Common myeloid progenitor, CD34-positive (primary cell): ENCODE data around the gene TOR4A.
"Not testable (repeated sequence)": the region's sequence is repeated elsewhere in the genome, so short reads cannot be mapped to it uniquely, and the experiment has no call there.

ENCODE experiments used
- CTCF ChIA-PET: fragments of 350-600 bp; sonication (Branson Sonifier 250); formaldehyde crosslinking; loops from one replicate; lab custom pipeline; 2021; ENCODE audit warnings: antibody characterized with exemption; lab: Charles Lee
- POLR2A ChIA-PET: fragments of 350-600 bp; sonication (Branson Sonifier 250); formaldehyde crosslinking; loops from one replicate; lab custom pipeline; 2021; ENCODE audit warnings: antibody characterized with exemption; lab: Charles Lee
- DNase-seq, 3 donors: peaks; one replicate each; pipeline versions ENCODE4 v3.0.0 to v3.0.0-alpha.2; 2013
- H3K27ac ChIP-seq, 2 experiments: 1 replicate in 1 of 2; 2 replicates in 1 of 2; pipeline ENCODE4 v1.7.0; 2013; ENCODE audit warnings: inconsistent platforms in 2 of 2, low read length in 2 of 2, mild to moderate bottlenecking in 2 of 2, low read depth in 1 of 2, moderate library complexity in 1 of 2; ENCODE audit not compliant: severe bottlenecking in 2 of 2, insufficient read depth in 1 of 2, poor library complexity in 1 of 2
- H3K27me3 ChIP-seq, 5 experiments: replicated peaks in 2 of 5; 1 replicate in 3 of 5; 2 replicates in 2 of 5; pipeline versions ENCODE4 v1.6.1 to v1.7.0; 2013; ENCODE audit warnings: low read length in 4 of 5, mild to moderate bottlenecking in 2 of 5, moderate library complexity in 2 of 5, inconsistent platforms in 1 of 5; ENCODE audit not compliant: insufficient read depth in 5 of 5, control insufficient read depth in 4 of 5
- H3K36me3 ChIP-seq, 4 experiments: 1 replicate in 2 of 4; 2 replicates in 2 of 4; pipeline versions ENCODE4 v1.6.1 to v1.7.0; 2013; ENCODE audit warnings: low read length in 3 of 4, control low read depth in 1 of 4, mild to moderate bottlenecking in 1 of 4; ENCODE audit not compliant: control insufficient read depth in 4 of 4, insufficient read depth in 4 of 4
- H3K4me1 ChIP-seq, 4 experiments: 1 replicate in 3 of 4; 2 replicates in 1 of 4; pipeline versions ENCODE4 v1.6.1 to v1.7.1; 2013; ENCODE audit warnings: low read length in 3 of 4, mild to moderate bottlenecking in 3 of 4, control low read depth in 1 of 4, inconsistent platforms in 1 of 4, moderate library complexity in 1 of 4; ENCODE audit not compliant: control insufficient read depth in 4 of 4, insufficient read depth in 4 of 4; ENCODE audit errors: control extremely low read depth in 1 of 4
- H3K4me3 ChIP-seq, 7 experiments: 1 replicate in 4 of 7; 2 replicates in 3 of 7; pipeline versions ENCODE4 v1.5.1 to v1.7.0; 2013; ENCODE audit warnings: mild to moderate bottlenecking in 7 of 7, low read length in 6 of 7, moderate library complexity in 6 of 7, inconsistent platforms in 2 of 7, low read depth in 2 of 7, control low read depth in 1 of 7; ENCODE audit not compliant: insufficient read depth in 4 of 7, control insufficient read depth in 1 of 7; ENCODE audit errors: extremely low read depth in 1 of 7
- H3K9me3 ChIP-seq, 5 experiments: 1 replicate in 4 of 5; 2 replicates in 1 of 5; pipeline versions ENCODE4 v1.6.1 to v1.7.1; 2013; ENCODE audit warnings: low read length in 4 of 5, mild to moderate bottlenecking in 2 of 5, inconsistent platforms in 1 of 5, low read depth in 1 of 5, moderate library complexity in 1 of 5; ENCODE audit not compliant: control insufficient read depth in 4 of 5, insufficient read depth in 2 of 5; ENCODE audit errors: control extremely low read depth in 1 of 5
- WGBS: methylation state at CpG from one replicate; pipeline ENCODE4 v1.1.5; 2013; ENCODE audit not compliant: insufficient coverage; 5-methylcytosine and 5-hydroxymethylcytosine counted together

Gene TOR4A

GRCh38 chr9:137243266-137243625 is 34.3 kb upstream of the TOR4A start:
- CTCF ChIA-PET, result interaction anchor here (1.4 to 1.6 kb wide), 3 partner anchors 11 to 55 kb away, joined by 3 to 8 read pairs (median 4); partner anchors contain the start of genes ANAPC2, NELFB and SSNA1
- H3K36me3 ChIP-seq, result peaks cover 0 to 24% (median 17%) of the 10 kb centered on the region in 4 experiments
- peaks cover 3 to 42% (median 37%) of the 10 kb centered on the region in 4 experiments for H3K4me1 ChIP-seq
- H3K27ac ChIP-seq, DNase-seq, H3K4me3 ChIP-seq, H3K27me3 ChIP-seq, H3K9me3 ChIP-seq: not testable (repeated sequence)
- 98% methylated on average over 7 of the region's 18 CpGs for WGBS
- POLR2A ChIA-PET, result interaction anchor here (1.4 kb wide), 1 partner anchor 12 kb away, joined by 6 read pairs; the partner anchor contains the start of gene NELFB

GRCh38 chr9:137243626-137244485 is 33.7 kb upstream of the TOR4A start:
- DNase-seq, result peak in 1 of 3 donors; percentile 19
- ChIA-PET CTCF (interaction anchor here (0.6 to 2.4 kb wide), 4 partner anchors 10 to 221 kb away, joined by 3 to 10 read pairs (median 4); partner anchors contain the start of genes ANAPC2 and SSNA1), POLR2A (interaction anchor here (1.6 kb wide), 1 partner anchor 10 kb away, joined by 8 read pairs; the partner anchor contains the start of gene NELFB)
- Histone ChIP-seq H3K9me3 (no peaks in the 10 kb centered on the region), H3K27me3 (no peaks in the 10 kb centered on the region), H3K36me3 (peaks cover 0 to 24% (median 17%) of the 10 kb centered on the region in 4 experiments), H3K27ac (no peak overlapping the region), H3K4me1 (peaks cover 3 to 36% (median 33%) of the 10 kb centered on the region in 4 experiments), H3K4me3 (no peak overlapping the region)
- 91% methylated on average over 13 of the region's 15 CpGs for WGBS

- no peaks in the 10 kb centered on the region for H3K9me3 ChIP-seq
- H3K4me3 ChIP-seq, result no peak overlapping the region
- POLR2A ChIA-PET, result interaction anchor here (1.6 kb wide), 1 partner anchor 9 kb away, joined by 8 read pairs; the partner anchor contains the start of gene NELFB
- CTCF ChIA-PET, result interaction anchor here (0.6 to 2.4 kb wide), 3 partner anchors 9 to 220 kb away, joined by 3 to 10 read pairs (median 3); no protein-coding TSS in a partner anchor
- DNase-seq, result no peak
- no peak overlapping the region for H3K27ac ChIP-seq
- WGBS, result 92% methylated on average over 33 of the region's 36 CpGs
- H3K36me3 ChIP-seq, result peaks cover 0 to 24% (median 17%) of the 10 kb centered on the region in 4 experiments
- H3K4me1 ChIP-seq, result peaks cover 3 to 28% (median 26%) of the 10 kb centered on the region in 4 experiments
- H3K27me3 ChIP-seq, result no peaks in the 10 kb centered on the region
Measured at GRCh38 chr9:137244486-137245449, 32.8 kb upstream of the TOR4A start.

- CTCF ChIA-PET, result interaction anchor here (2.4 kb wide), 1 partner anchor 8 kb away, joined by 10 read pairs; no protein-coding TSS in a partner anchor
- no peaks in the 10 kb centered on the region for H3K9me3 ChIP-seq
- WGBS, result 98% methylated on average over 23 of the region's 25 CpGs
- POLR2A ChIA-PET, result interaction anchor here (1.6 kb wide), 1 partner anchor 8 kb away, joined by 8 read pairs; the partner anchor contains the start of gene NELFB
- H3K4me3 ChIP-seq, result no peak overlapping the region
- peaks cover 0 to 24% (median 17%) of the 10 kb centered on the region in 4 experiments for H3K36me3 ChIP-seq
- no peak for DNase-seq
- H3K4me1 ChIP-seq, result peaks cover 3 to 27% (median 19%) of the 10 kb centered on the region in 4 experiments
- no peak overlapping the region for H3K27ac ChIP-seq
- H3K27me3 ChIP-seq, result no peaks in the 10 kb centered on the region
Measured at GRCh38 chr9:137245450-137246421, 31.8 kb upstream of the TOR4A start.

GRCh38 chr9:137247135-137247915 is 30.2 kb upstream of the TOR4A start:
- H3K9me3 ChIP-seq, result no peaks in the 10 kb centered on the region
- 95% methylated on average over 18 of the region's 20 CpGs for WGBS
- no peak overlapping the region for H3K27ac ChIP-seq
- CTCF ChIA-PET, result interaction anchor here (0.5 to 1.3 kb wide), 3 partner anchors 10 to 58 kb away, joined by 3 to 5 read pairs (median 3); no protein-coding TSS in a partner anchor
- DNase-seq, result no peak
- peaks cover under 1 to 22% (median 12%) of the 10 kb centered on the region in 4 experiments for H3K4me1 ChIP-seq
- peaks cover 0 to 18% (median 12%) of the 10 kb centered on the region in 4 experiments for H3K36me3 ChIP-seq
- H3K27me3 ChIP-seq, result no peaks in the 10 kb centered on the region
- H3K4me3 ChIP-seq, result no peak overlapping the region
- POLR2A ChIA-PET, result interaction anchor here (0.6 kb wide), 1 partner anchor 14 kb away, joined by 4 read pairs; no protein-coding TSS in a partner anchor
